Measurements from ENCODE around the gene NPHP4. TPM values are rescaled to one million over a fixed set of nuclear protein-coding genes. Genes with fewer than 3 reads are reported as not detected.

The NPHP4 gene
- total and polyA plus RNA-seq, 9 of the 15 experiments (the other 6 are each of a cell fraction or from before 2014, with no cell fraction given), result 0.52 to 26.2 (median 6.7) TPM

DNA sequence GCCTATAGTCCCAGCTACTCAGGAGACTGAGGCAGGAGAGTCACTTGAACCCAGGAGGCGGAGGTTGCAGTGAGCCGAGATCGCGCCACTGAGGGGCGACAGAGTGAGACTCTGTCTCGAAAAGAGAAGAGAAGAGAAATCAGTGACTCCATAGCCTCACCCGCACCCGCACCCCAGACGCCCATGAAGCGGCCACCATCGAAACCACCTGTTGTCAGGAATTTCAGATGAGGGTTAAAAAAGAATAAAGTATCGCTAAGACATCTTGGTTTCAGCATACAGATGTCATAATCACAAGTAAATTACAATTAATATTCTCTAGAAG, 47.4 kb downstream of the NPHP4 start (continued):
- TF ChIP-seq ZNF324 (CRISPR knock-in tag; IDR thresholded peaks at IDR 0.05) (no peak), BMI1 (IDR thresholded peaks at IDR 0.05; ENCODE audit: low read length) (no peak), MCM2 (IDR thresholded peaks at IDR 0.05; ENCODE audit: low read depth) (no peak), ZKSCAN8 (CRISPR knock-in tag; IDR thresholded peaks at IDR 0.05) (no peak), CBX2 (IDR thresholded peaks at IDR 0.05; ENCODE audit: insufficient read depth, low read length, poor library complexity, severe bottlenecking) (no peak), HDAC3 (IDR thresholded peaks at IDR 0.05; ENCODE audit: borderline replicate concordance, partially characterized antibody) (no peak), MEIS2 (IDR thresholded peaks at IDR 0.05; ENCODE audit: partially characterized antibody) (no peak), MAFF (IDR thresholded peaks at IDR 0.05; ENCODE audit: low read length) (no peak)
- TF ChIP-seq, protein P1, sequence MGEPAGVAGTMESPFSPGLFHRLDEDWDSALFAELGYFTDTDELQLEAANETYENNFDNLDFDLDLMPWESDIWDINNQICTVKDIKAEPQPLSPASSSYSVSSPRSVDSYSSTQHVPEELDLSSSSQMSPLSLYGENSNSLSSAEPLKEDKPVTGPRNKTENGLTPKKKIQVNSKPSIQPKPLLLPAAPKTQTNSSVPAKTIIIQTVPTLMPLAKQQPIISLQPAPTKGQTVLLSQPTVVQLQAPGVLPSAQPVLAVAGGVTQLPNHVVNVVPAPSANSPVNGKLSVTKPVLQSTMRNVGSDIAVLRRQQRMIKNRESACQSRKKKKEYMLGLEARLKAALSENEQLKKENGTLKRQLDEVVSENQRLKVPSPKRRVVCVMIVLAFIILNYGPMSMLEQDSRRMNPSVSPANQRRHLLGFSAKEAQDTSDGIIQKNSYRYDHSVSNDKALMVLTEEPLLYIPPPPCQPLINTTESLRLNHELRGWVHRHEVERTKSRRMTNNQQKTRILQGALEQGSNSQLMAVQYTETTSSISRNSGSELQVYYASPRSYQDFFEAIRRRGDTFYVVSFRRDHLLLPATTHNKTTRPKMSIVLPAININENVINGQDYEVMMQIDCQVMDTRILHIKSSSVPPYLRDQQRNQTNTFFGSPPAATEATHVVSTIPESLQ (CRISPR knock-in tag; IDR thresholded peaks at IDR 0.05), result no peak
- TF ChIP-seq, protein P2, sequence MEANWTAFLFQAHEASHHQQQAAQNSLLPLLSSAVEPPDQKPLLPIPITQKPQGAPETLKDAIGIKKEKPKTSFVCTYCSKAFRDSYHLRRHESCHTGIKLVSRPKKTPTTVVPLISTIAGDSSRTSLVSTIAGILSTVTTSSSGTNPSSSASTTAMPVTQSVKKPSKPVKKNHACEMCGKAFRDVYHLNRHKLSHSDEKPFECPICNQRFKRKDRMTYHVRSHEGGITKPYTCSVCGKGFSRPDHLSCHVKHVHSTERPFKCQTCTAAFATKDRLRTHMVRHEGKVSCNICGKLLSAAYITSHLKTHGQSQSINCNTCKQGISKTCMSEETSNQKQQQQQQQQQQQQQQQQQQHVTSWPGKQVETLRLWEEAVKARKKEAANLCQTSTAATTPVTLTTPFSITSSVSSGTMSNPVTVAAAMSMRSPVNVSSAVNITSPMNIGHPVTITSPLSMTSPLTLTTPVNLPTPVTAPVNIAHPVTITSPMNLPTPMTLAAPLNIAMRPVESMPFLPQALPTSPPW (CRISPR knock-in tag; IDR thresholded peaks at IDR 0.05), result no peak
